Measurements from ENCODE around the gene MAP3K2. TPM values are rescaled to one million over a fixed set of nuclear protein-coding genes. Genes with fewer than 3 reads are reported as not detected.

Gene MAP3K2
- total and polyA plus RNA-seq, 8 donors: 24.3 to 84.9 (median 27.3) TPM

- intact Hi-C loops (cut with DNase I): no loop called here
- TF ChIP-seq CTCF (IDR thresholded peaks at IDR 0.05): no peak
- H3K36me3 ChIP-seq: peaks cover 0 to 97% of the 10 kb centered on the region in 2 donors
Measured at GRCh38 chr2:127283275-127283674, 104.5 kb downstream of the MAP3K2 start.

GRCh38 chr2:127280693-127281092 is 107.1 kb downstream of the MAP3K2 start:
- Histone ChIP-seq H3K36me3 (peaks cover 0 to 97% of the 10 kb centered on the region in 2 donors), H3K9me3 (no peaks in the 10 kb centered on the region), H3K27me3 (no peaks in the 10 kb centered on the region), H3K4me3 (no peak overlapping the region), H3K27ac (no peak overlapping the region), H3K4me1 (peaks cover 0 to 3% of the 10 kb centered on the region in 2 donors)
- DNase-seq: no peak
- no peak for TF ChIP-seq CTCF (IDR thresholded peaks at IDR 0.05)
- intact Hi-C loops (cut with DNase I): no loop called here
- ATAC-seq: no peak

More at GRCh38 chr2:127283275-127283674, 104.5 kb downstream of the MAP3K2 start:
- peaks cover 0 to 3% of the 10 kb centered on the region in 2 donors for H3K4me1 ChIP-seq
- DNase-seq (no peak), ATAC-seq (no peak)
- H3K27me3 ChIP-seq: no peaks in the 10 kb centered on the region
- H3K27ac ChIP-seq: no peak overlapping the region
- H3K4me3 ChIP-seq: no peak overlapping the region
- no peaks in the 10 kb centered on the region for H3K9me3 ChIP-seq

- no peak for DNase-seq
- Histone ChIP-seq H3K4me1 (peaks cover 0 to 3% of the 10 kb centered on the region in 2 donors), H3K4me3 (no peak overlapping the region), H3K36me3 (peaks cover 0 to 97% of the 10 kb centered on the region in 2 donors), H3K27ac (no peak overlapping the region), H3K27me3 (no peaks in the 10 kb centered on the region), H3K9me3 (no peaks in the 10 kb centered on the region)
- no peak for TF ChIP-seq CTCF (IDR thresholded peaks at IDR 0.05)
- ATAC-seq: no peak
- intact Hi-C loops (cut with DNase I): no loop called here
Measured at GRCh38 chr2:127279781-127280180, 108.0 kb downstream of the MAP3K2 start.

GRCh38 chr2:127278959-127279358 is 108.8 kb downstream of the MAP3K2 start:
- TF ChIP-seq CTCF (IDR thresholded peaks at IDR 0.05): no peak
- intact Hi-C loops (cut with DNase I): no loop called here
- Histone ChIP-seq H3K9me3 (no peaks in the 10 kb centered on the region), H3K27ac (no peak overlapping the region), H3K4me1 (peaks cover 0 to 3% of the 10 kb centered on the region in 2 donors), H3K4me3 (no peak overlapping the region), H3K27me3 (no peaks in the 10 kb centered on the region), H3K36me3 (peaks cover 0 to 97% of the 10 kb centered on the region in 2 donors)
- ATAC-seq: no peak
- DNase-seq: no peak

- ATAC-seq (no peak), DNase-seq (no peak)
- Histone ChIP-seq H3K27me3 (no peaks in the 10 kb centered on the region), H3K4me1 (peaks cover 0 to 3% of the 10 kb centered on the region in 2 donors), H3K36me3 (peaks cover 0 to 97% of the 10 kb centered on the region in 2 donors), H3K9me3 (no peaks in the 10 kb centered on the region), H3K27ac (no peak overlapping the region), H3K4me3 (no peak overlapping the region)
- TF ChIP-seq CTCF (IDR thresholded peaks at IDR 0.05): no peak
- intact Hi-C loops (cut with DNase I): no loop called here
Measured at GRCh38 chr2:127277028-127277427, 110.7 kb downstream of the MAP3K2 start.

All from left lung (tissue), 10 donors.